RCC 7860 (cell line): Measurements from ENCODE around the gene GPR146.
"Not testable (repeated sequence)": the region's sequence is repeated elsewhere in the genome, so short reads cannot be mapped to it uniquely, and the experiment has no call there.

ENCODE experiments used
- DNase-seq: peaks from one replicate; pipeline ENCODE4 v3.0.0-alpha.2; 2015; ENCODE audit warnings: low spot score
- FAIRE-seq: peaks from 2 replicates; lab custom pipeline; 2012; peaks lifted over from hg19 to GRCh38; lab: Jason Lieb, UNC

GPR146 gene

DNA sequence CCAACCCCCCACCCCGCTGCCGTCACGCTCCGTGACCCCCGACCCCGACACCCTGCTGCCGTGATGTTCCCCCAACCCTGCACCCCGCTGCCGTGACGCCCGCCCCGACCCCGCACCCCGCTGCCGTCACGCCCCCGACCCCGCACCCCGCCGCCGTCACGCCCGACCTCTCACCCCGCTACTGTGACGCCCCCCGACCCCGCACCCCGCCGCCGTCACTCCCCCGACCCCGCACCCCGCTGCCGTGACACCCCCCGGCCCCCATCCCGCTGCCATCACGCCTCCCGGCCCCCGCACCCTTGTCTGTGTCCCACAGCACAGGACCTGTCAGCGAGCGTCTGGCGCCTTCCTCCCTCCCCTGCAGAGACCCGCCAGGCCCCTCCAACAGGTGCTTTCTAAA lies 29.7 kb downstream of the GPR146 start:
- not testable (repeated sequence) for DNase-seq, FAIRE-seq

DNA sequence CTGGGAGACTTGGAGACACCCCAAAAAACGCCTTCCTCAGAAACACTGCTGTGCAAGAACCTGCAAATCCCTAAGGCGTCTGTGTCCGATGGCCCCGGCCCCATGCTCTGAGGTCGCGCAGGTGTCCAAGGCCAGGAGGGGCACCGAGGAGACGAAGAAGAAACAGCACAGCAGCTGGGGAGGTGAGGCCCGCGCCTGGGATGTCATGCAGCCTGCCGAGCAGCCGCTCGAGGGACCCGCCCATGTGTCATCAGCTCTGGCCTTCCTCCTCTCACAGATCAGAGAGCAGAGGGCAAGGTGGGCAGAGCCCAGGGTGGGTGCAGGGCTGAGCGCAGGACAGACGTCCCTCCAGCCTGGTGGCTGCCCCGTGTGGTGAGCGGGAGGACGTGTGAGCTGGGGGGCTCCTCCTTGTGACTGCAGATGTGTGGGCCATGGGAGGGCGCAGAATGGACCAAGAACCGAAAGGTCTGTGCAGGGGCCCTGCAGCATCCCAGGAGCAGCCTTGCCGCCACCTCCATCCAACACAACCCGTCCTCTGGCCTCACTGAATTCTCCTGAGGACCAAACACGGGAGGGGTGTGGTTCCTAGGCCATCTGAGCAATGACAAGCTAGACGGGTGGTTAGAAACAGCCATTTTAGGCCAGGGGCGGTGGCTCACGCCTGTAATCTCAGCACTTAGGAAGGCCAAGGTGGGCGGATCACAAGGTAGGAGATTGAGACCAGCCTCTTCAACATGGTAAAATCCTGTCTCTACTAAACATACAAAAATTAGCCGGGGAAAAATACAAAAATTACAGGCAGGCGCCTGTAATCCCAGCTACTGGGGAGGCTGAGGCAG lies 30.5 kb downstream of the GPR146 start:
- DNase-seq (no peak), FAIRE-seq (no peak)

- DNase-seq (no peak), FAIRE-seq (no peak)
Observed at GRCh38 chr7:1076184-1077072, 32.1 kb downstream of the GPR146 start.

GRCh38 chr7:1078519-1078918 lies 34.2 kb downstream of the GPR146 start:
- DNase-seq (no peak), FAIRE-seq (no peak)

GRCh38 chr7:1078985-1079384 lies 34.6 kb downstream of the GPR146 start:
- no peak for FAIRE-seq
- DNase-seq: no peak

DNA sequence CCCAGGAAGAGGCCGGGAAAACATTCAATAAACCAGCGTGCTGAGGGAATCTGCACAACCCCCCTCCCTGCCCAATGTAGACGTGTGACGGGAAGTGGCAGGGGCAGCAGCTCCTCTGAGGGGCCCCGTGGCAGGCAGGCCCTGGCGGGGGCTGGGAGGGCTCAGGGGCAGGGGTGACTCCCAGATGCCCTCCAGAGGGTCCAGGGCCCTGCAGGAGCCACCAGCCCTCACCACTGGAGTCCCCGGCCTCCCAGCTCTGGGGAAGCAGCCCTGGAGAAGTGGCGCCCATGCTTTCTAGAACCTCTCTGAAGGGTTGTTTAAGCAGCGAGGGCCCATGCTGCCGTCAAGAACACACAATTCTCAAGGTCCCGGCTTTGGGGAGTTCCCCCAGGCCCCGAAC lies 35.2 kb downstream of the GPR146 start:
- no peak for DNase-seq
- no peak for FAIRE-seq

- no peak for DNase-seq
- no peak for FAIRE-seq
Observed at GRCh38 chr7:1080252-1080920, 36.0 kb downstream of the GPR146 start.

DNA sequence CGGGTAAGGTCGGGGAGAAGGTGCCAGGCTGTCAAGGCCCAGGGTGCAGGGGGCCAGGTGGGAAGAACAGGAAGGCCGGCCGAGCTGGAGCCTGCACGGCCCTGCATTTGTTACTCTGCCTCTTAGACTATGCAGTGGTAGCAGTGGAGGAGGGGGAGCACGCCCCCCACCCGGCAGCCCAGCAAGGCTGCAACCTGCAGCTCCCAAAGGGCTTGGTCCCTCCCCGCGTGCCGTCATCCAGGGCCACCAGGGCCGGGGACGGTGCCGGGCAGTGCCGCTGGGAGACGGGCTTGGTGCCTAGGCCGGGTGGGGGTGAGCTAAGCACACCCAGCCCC lies 36.5 kb downstream of the GPR146 start:
- FAIRE-seq (no peak), DNase-seq (no peak)

DNA sequence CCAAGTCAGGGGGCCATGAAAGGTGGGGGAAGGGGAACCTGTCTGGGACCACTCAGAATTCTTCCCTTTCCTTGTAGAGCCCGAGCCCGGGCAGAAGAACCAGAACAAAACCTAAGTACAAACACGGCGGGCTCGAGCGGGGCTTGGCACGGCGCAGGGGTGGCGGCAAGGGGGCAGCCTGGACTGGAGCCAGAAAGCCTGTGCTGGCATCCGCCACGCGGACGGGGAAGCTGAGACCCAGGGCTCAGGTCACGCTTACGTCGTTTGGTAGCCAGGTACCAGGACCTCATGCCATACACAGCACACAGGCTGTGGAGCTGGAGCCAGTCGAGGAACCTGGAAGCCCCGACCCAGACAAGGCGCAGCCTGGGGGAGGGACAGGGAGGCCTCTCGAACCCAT lies 37.0 kb downstream of the GPR146 start:
- FAIRE-seq: no peak
- DNase-seq: no peak

- FAIRE-seq (no peak), DNase-seq (no peak)
Observed at GRCh38 chr7:1081931-1082401, 37.6 kb downstream of the GPR146 start.

GRCh38 chr7:1083729-1084657 lies 39.6 kb downstream of the GPR146 start:
- FAIRE-seq: no peak

GRCh38 chr7:1085266-1085665 lies 40.9 kb downstream of the GPR146 start:
- no peak for DNase-seq
- FAIRE-seq: no peak

More at GRCh38 chr7:1083729-1084657, 39.6 kb downstream of the GPR146 start:
- DNase-seq: no peak

DNA sequence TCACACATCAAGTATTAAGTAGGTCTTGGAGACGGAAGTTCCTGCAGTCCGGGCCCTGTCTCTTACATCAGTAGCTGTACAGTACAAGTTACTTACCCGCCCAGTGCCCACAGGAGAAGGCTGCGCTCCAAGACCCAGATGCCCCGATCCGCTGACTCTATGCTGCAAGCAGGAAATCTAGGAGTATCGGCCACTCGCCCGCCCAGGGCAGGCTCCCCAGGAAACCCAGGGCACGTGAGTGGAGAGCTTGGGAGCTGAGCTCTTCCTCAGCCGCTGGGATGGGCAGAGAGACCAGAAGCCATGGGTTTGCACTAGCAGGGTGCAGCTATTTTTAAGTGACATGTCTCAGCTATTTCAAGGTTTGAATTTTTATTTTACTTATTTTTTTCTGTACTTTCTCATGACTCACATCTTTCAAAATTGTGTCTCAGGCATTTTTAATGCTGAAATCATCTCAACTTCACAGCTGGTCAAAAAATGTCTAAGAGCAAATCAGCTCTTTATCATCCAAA lies 41.6 kb downstream of the GPR146 start:
- DNase-seq: no peak
- FAIRE-seq: no peak

DNA sequence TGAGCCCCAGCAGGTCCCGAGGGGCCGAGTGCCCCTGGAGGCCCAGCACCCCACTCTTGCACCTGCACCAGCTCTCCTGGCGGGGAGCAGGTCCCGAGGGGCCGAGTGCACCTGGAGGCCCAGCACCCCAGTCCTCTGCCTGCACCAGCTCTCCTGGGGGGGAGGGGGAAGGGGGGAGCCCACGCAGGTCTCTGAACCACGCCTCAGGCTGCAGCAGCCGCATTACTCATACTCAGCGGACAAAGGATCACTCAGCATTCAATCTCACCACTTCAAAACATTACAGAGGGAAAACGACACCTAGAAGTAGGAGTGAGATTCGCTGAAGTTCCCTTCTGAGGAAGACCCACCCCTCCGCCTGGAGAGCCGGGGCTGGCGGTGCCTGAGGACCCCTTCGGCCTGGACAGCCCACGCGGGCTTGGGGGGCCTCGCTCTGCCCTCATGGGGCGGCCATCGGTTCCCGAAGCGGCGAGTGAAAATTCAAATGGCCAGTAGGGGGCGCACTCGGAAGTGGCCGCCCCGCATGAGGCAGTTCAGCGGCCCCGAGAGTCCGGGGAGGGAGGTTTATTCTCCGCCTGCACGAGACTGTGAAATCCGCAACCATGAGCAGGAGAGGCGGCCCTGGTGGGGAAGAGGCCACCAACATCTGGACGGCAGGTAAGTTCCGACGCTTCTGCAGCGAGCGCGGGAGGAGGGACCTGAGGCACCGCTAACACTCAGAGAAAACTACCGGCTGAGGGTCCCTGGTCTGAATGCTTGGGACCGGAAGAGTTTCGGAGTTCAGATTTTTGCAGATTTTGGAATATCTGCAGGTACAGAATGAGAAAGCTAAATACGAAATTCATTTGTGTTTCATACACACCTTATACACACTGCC lies 42.5 kb downstream of the GPR146 start:
- FAIRE-seq (no peak), DNase-seq (no peak)

DNA sequence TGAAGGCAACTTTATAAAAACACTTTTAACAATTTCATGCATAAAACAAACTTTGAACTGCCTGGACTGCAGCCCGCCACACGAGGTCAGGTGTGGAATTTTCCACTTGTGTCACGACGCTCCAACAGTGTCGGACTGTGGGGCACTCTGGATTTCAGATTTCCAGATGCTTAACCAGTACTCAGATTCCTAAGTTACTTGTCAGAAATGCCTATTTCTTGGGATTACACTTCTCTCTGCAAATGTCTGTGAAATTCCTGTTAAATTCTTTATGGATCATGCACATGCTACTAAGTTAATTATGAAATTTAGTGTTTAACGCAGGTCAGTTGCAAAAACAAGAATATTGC lies 43.1 kb downstream of the GPR146 start:
- no peak for FAIRE-seq

GRCh38 chr7:1087952-1088920 lies 43.9 kb downstream of the GPR146 start, which contains the start of gene GPER1:
TSS of gene GPER1 (plus strand) at chr7:1088113. CDS start at chr7:1091729, 3,616 bp downstream.
- no peak for DNase-seq
- no peak for FAIRE-seq

More for the DNA sequence above, 43.1 kb downstream of the GPR146 start:
- DNase-seq: no peak

DNA sequence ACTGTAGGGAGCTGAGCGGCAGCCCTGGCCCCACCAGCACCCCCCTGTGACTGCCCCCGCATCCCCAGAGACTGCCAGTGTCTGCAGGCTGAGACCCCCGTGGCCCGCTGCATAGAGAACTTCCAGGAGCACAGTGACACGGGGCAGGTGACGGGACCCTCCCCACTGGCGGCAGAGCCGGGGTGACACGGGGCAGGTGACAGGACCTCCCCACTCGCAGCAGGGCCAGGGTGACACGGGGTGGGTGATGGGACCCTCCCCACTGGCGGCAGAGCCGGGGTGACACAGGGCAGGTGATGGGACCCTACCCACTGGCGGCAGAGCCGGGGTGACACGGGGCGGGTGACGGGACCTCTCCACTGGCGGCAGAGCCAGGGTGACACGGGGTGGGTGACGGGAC lies 45.9 kb downstream of the GPR146 start:
- DNase-seq (no peak), FAIRE-seq (no peak)
